Bronchial epithelial cell (primary cell): ENCODE measurements around the gene EFCAB6. TPM values are rescaled to one million over a fixed set of nuclear protein-coding genes. Genes with fewer than 3 reads are reported as not detected.

Experiments
- DNase-seq: peaks from one replicate; pipeline ENCODE4 v3.0.0-alpha.2; 2010; ENCODE audit warnings: low read depth
- FAIRE-seq: peaks from 2 replicates; lab custom pipeline; 2011; peaks lifted over from hg19 to GRCh38; lab: Jason Lieb, UNC
- H3K27me3 ChIP-seq: 2 replicates; pipeline ENCODE4 v1.5.1; 2011; ENCODE audit warnings: low read length; ENCODE audit not compliant: control insufficient read depth, insufficient read depth
- H3K36me3 ChIP-seq: 2 replicates; pipeline ENCODE4 v1.5.1; 2011; ENCODE audit warnings: low read length; ENCODE audit not compliant: control insufficient read depth, insufficient read depth
- H3K4me3 ChIP-seq: 2 replicates; pipeline ENCODE4 v1.5.1; 2011; ENCODE audit warnings: mild to moderate bottlenecking, low read depth, low read length, control low read depth
- CTCF ChIP-seq: IDR thresholded peaks from 2 replicates; pipeline ENCODE4 v1.5.1; 2011; ENCODE audit warnings: mild to moderate bottlenecking, moderate library complexity, low read length, control low read depth, inconsistent platforms; ENCODE audit not compliant: insufficient read depth, severe bottlenecking
- total RNA-seq: library from RNA; depleted of rRNA; stranded (reverse); fragments of >200 nt; gene quantifications from 2 replicates; pipeline ENCODE4 v1.2.1, GENCODE V29; 2014

Gene EFCAB6
- total RNA-seq, 1 donor from 2014 or later: 0.26 TPM

- no peak for TF ChIP-seq CTCF
- DNase-seq: no peak
- H3K36me3 ChIP-seq: no peaks in the 10 kb centered on the region
- H3K27me3 ChIP-seq: peaks cover 2% of the 10 kb centered on the region
- peak; percentile 23 for FAIRE-seq
- no peak overlapping the region for H3K4me3 ChIP-seq
Observed at GRCh38 chr22:43539572-43540528, 272.3 kb downstream of the EFCAB6 start.

GRCh38 chr22:43537019-43537585 lies 275.0 kb downstream of the EFCAB6 start:
- H3K4me3 ChIP-seq: no peak overlapping the region
- H3K27me3 ChIP-seq: peaks cover 2% of the 10 kb centered on the region
- TF ChIP-seq CTCF: no peak
- FAIRE-seq (no peak), DNase-seq (no peak)
- H3K36me3 ChIP-seq: no peaks in the 10 kb centered on the region

GRCh38 chr22:43535741-43536140 lies 276.4 kb downstream of the EFCAB6 start:
- Histone ChIP-seq H3K27me3 (peaks cover 2% of the 10 kb centered on the region), H3K4me3 (no peak overlapping the region), H3K36me3 (no peaks in the 10 kb centered on the region)
- FAIRE-seq (no peak), DNase-seq (peak; percentile 95)
- TF ChIP-seq CTCF: no peak

GRCh38 chr22:43535336-43535735 lies 276.8 kb downstream of the EFCAB6 start:
- H3K27me3 ChIP-seq: peaks cover 2% of the 10 kb centered on the region
- no peak for TF ChIP-seq CTCF
- no peak overlapping the region for H3K4me3 ChIP-seq
- DNase-seq: no peak
- H3K36me3 ChIP-seq: no peaks in the 10 kb centered on the region
- FAIRE-seq: no peak

- H3K36me3 ChIP-seq: no peaks in the 10 kb centered on the region
- peaks cover 2% of the 10 kb centered on the region for H3K27me3 ChIP-seq
- TF ChIP-seq CTCF: no peak
- H3K4me3 ChIP-seq: no peak overlapping the region
- DNase-seq: no peak
- FAIRE-seq: no peak
Observed at GRCh38 chr22:43534916-43535315, 277.2 kb downstream of the EFCAB6 start.
